BJ (cell line): ENCODE data around the gene GABBR2. TPM values are rescaled to one million over a fixed set of nuclear protein-coding genes. Genes with fewer than 3 reads are reported as not detected.

Experiments
- CTCF ChIA-PET: fragments of 350-600 bp; formaldehyde crosslinking; extraction: SDS; loops from one replicate; lab custom pipeline; 2021; ENCODE audit warnings: antibody characterized with exemption, inconsistent platforms; lab: Yijun Ruan, JAX
- POLR2A ChIA-PET: fragments of 300-600 bp; sonication (Branson Sonifier 250); formaldehyde crosslinking; extraction: SDS; loops from one replicate; lab custom pipeline; 2021; ENCODE audit warnings: antibody characterized with exemption; lab: Charles Lee
- DNase-seq: peaks from one replicate; pipeline ENCODE4 v3.0.0-alpha.2; 2011; ENCODE audit warnings: low read depth
- H3K27me3 ChIP-seq: 2 replicates; pipeline ENCODE4 v1.6.0; 2011; ENCODE audit warnings: low read length; ENCODE audit not compliant: control insufficient read depth, insufficient read depth
- H3K36me3 ChIP-seq: 2 replicates; pipeline ENCODE4 v1.5.1; 2011; ENCODE audit warnings: low read length; ENCODE audit not compliant: control insufficient read depth, insufficient read depth
- H3K4me3 ChIP-seq: 2 replicates; pipeline ENCODE4 v1.5.1; 2011; ENCODE audit warnings: low read depth, mild to moderate bottlenecking, control low read depth, low read length
- polyA plus RNA-seq: library from polyadenylated mRNA; depleted of rRNA; stranded (reverse); fragments of >200 nt; gene quantifications from 2 replicates; pipeline ENCODE4 v1.2.3, GENCODE V29; 2011
- TF ChIP-seq, protein P1 (sequence below): IDR thresholded peaks from 2 replicates; pipeline ENCODE4 v1.5.1; 2011; ENCODE audit warnings: low read depth, mild to moderate bottlenecking, control low read depth, inconsistent platforms, low read length, moderate library complexity; ENCODE audit not compliant: insufficient read depth

The GABBR2 gene
- polyA plus RNA-seq, 1 experiment, result 1.6 TPM

DNA sequence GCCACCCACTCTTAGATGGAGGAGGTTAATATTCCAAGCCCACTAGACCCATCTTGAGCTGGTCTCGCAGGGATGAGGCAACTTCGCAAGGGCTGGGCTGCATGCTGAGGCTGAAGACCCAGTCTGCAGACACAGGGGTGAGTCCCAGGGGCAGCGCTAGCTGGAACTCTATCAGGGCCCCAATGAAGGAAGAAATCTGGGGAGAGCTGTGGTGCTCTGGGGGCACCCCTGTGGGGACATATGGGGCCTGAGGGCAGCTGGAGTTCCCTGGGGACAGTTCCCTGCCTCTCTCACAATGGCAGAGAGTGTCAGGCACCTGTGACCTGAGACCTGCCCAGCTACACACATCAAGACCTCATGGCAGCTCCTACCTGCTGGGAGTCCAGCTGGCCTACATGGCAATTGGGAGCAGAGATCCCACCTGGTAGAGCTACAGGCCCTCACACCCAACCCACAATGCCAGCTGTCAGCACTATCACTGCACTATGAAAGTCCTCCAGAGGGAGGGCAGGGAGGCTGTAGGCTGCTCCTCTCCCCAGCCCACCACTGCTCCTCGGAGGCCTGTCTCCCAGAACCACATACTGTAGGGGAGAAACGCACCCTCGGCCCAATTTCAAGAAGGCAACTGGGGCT, 202.2 kb downstream of the GABBR2 start:
- ChIA-PET POLR2A (no interaction called here), CTCF (interaction anchor here (1.1 kb wide), 1 partner anchor 268 kb away, joined by 3 read pairs; no protein-coding TSS in a partner anchor)
- TF ChIP-seq, protein P1, sequence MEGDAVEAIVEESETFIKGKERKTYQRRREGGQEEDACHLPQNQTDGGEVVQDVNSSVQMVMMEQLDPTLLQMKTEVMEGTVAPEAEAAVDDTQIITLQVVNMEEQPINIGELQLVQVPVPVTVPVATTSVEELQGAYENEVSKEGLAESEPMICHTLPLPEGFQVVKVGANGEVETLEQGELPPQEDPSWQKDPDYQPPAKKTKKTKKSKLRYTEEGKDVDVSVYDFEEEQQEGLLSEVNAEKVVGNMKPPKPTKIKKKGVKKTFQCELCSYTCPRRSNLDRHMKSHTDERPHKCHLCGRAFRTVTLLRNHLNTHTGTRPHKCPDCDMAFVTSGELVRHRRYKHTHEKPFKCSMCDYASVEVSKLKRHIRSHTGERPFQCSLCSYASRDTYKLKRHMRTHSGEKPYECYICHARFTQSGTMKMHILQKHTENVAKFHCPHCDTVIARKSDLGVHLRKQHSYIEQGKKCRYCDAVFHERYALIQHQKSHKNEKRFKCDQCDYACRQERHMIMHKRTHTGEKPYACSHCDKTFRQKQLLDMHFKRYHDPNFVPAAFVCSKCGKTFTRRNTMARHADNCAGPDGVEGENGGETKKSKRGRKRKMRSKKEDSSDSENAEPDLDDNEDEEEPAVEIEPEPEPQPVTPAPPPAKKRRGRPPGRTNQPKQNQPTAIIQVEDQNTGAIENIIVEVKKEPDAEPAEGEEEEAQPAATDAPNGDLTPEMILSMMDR, result no peak
- Histone ChIP-seq H3K27me3 (no peaks in the 10 kb centered on the region), H3K36me3 (no peaks in the 10 kb centered on the region), H3K4me3 (no peak overlapping the region)
- DNase-seq, result no peak

DNA sequence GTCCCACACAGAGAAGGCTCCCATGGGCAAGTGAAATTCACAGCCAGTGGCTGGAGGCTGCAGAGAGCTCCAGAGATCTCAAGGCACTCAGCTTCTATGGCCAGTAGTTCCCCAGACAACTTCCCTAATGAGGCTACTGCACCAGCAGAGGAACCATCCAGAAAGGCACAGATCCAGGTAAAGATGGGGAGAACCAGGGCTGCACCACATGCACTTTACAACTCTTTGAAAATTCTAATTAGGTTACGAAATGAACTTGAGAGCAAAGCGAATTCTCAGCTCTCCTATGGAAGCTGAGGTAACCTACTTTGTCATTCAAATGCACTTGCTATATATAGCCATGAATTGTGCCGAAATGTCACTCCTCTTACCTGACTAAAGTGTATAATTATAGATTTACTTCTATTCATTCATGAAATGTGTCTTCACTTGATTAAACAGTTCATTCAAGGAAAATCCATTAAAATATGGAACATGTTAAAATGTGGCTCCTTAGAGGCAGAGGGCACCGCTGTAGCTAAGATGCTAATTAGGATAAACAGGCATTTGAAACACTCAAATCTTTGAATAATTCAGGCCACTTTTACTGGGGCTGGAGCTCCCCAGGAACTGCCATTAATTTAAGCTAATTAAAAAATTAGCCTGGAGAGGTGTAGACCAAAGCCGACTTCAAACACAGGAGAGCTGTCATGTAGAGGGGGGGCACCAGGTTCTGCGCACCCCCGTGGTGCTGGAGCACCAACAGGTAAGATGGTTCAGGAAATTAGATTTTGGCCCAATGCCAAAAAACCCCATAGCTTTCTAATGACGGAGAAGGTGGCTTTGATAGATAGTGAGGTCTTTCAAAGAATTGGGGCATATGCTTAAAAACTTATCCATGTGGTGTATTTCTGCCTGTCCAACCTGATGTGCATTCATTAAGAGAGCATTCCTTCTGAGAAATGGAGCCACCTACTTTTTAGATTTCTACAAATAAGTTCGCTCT, 204.1 kb downstream of the GABBR2 start:
- H3K36me3 ChIP-seq, result no peaks in the 10 kb centered on the region
- POLR2A ChIA-PET, result no interaction called here
- CTCF ChIA-PET, result interaction anchor here (0.7 to 2.0 kb wide), 2 partner anchors 19 to 1473 kb away, joined by 3 to 5 read pairs; no protein-coding TSS in a partner anchor
- no peaks in the 10 kb centered on the region for H3K27me3 ChIP-seq
- TF ChIP-seq, protein P1, result no peak
- H3K4me3 ChIP-seq, result no peak overlapping the region
- DNase-seq, result no peak

DNA sequence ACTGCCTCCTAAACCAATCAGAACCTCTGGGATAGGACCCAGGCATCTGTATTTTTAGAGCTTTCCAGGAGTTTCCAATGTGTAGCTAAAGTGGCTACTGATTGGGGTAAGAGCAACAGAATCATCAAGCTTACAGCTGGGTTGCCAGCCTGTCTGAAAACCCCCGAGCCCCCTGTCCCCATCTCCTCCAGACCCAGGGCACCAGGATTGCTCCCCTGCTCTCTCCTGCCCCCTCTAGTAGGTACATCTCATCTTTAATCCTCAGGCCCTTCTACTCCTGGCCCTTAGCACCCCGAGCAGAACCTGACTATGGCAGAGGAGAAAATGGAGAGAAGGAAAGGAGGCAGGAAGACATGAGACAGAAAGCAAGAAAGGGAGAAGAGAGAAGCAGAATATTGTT, 204.9 kb downstream of the GABBR2 start:
- CTCF ChIA-PET, result no interaction called here
- DNase-seq, result no peak
- TF ChIP-seq, protein P1, result no peak

DNA sequence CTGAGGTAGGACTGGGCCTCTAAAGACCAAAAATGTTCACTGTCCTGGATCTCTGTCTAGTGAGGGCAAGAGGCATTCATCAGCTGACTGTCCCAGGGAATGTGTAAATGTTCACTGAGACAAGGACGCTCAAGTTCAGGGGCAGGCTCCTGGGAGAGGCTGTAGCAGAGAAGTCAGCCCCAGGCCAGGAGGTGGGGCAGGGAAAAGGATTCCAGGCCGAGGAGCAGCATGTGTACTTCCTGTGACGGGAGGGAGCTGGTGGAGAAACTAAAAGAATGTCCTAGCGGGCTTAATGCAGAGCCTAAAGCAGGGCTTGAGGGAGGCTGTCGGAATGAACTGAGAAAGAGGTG, 205.8 kb downstream of the GABBR2 start:
- no peaks in the 10 kb centered on the region for H3K36me3 ChIP-seq
- H3K4me3 ChIP-seq, result no peak overlapping the region
- TF ChIP-seq, protein P1, result no peak
- no peak for DNase-seq
- ChIA-PET POLR2A (interaction anchor here (0.6 to 0.7 kb wide), 2 partner anchors 14 to 1926 kb away, joined by 5 to 6 read pairs; no protein-coding TSS in a partner anchor), CTCF (interaction anchor here (1.1 to 2.2 kb wide), 2 partner anchors 11 to 21 kb away, joined by 4 to 6 read pairs; no protein-coding TSS in a partner anchor)
- H3K27me3 ChIP-seq, result no peaks in the 10 kb centered on the region

More for the DNA sequence above, 204.9 kb downstream of the GABBR2 start:
- POLR2A ChIA-PET, result no interaction called here
- Histone ChIP-seq H3K36me3 (no peaks in the 10 kb centered on the region), H3K4me3 (no peak overlapping the region), H3K27me3 (no peaks in the 10 kb centered on the region)

DNA sequence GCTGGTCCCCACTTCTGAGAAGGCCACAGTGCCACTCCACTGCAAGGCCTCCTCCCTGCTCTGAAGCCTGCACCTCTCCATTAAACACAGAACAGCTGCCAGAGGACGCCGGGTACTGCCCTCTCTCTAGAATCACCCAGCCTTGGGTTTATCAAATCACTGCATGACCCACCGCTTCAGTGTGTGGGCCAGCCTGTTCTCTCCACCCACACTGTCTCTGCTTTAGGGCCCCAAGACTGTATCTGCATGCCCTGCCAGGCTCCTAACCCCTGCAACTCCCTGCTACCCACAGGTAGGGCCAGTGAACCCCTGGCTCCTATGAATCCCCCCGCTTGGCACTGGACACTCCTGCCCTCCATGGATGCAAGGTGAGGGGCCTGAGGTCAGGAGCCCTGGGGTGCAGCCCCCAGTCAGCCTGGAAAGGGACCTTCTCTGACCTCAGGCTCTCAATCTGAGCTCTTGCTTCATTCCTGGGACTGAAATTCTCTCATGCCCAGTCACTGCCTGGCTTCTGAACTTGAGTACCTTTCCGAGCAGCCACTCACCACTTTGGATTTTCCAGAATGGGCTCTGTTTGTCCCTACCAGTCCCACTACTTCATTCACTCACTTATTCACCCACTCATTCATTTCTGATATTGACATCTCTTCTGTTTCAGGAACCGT, 206.3 kb downstream of the GABBR2 start:
- Histone ChIP-seq H3K4me3 (no peak overlapping the region), H3K27me3 (no peaks in the 10 kb centered on the region), H3K36me3 (no peaks in the 10 kb centered on the region)
- TF ChIP-seq, protein P1, result no peak
- DNase-seq, result no peak
- ChIA-PET POLR2A (no interaction called here), CTCF (interaction anchor here (1.1 to 2.2 kb wide), 2 partner anchors 10 to 21 kb away, joined by 4 to 6 read pairs; no protein-coding TSS in a partner anchor)
